NCI-H1092 treated with DMSO at 0.1 percent for 48 hours (cell line): ENCODE data around the gene AKAP8.
"Not testable (repeated sequence)": the region's sequence is repeated elsewhere in the genome, so short reads cannot be mapped to it uniquely, and the experiment has no call there.

Experiments used
- DNase-seq: peaks from one replicate; lab custom pipeline; 2025; lab: John Stamatoyannopoulos, UW

AKAP8 gene

GRCh38 chr19:15379083-15379998 lies at the start of gene AKAP8:
Gene AKAP8, minus strand, starts transcription at chr19:15379787. Its CDS starts 56 bp downstream, at chr19:15379731.
- DNase-seq: peak; percentile 97

DNA sequence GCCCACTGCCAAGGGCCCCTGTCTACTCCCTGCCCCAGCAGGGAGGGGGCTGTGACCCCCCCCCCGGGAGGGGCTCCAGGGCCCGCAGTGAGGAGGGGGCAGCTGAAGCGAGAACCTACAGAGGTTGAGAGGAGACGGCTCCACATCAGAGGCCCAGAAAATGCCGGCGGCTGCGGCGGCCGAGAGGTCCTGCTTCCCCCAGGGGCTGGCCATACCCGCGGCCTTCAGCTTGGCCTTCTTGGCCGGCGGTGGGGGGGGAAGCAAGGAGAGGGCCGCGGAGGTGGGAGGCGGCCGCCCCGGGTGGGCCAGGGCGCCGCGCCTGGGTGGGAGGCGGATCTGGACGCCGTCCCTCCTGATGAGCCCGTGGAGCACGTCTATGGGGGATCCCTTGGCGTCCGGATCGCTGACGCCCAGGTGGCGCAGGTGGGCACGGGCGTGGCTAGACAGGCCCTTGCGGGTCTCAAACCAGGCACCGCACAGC lies 48.4 kb upstream of the AKAP8 start:
- no peak for DNase-seq

DNA sequence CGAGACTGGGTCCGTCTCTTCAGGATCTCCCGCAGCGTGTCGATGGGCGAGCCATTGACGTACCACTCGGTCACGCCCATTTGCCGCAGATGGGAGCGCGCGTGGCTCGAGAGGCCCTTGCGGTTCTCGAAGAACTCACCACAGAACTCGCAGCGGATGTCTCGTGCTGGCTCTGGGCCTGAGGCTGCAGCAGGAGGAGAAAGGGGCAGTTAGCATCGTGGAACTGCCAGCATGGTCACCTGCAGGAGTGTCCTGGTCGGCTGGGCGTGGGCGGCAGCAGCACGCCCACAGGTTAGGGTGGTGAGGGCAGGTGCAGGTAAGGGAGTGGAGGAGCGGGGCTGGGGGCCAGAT lies 47.7 kb upstream of the AKAP8 start:
- DNase-seq: no peak

- DNase-seq: no peak
Observed at GRCh38 chr19:15426485-15427349, 47.1 kb upstream of the AKAP8 start.

GRCh38 chr19:15425321-15425950 lies 45.8 kb upstream of the AKAP8 start:
- DNase-seq: no peak

GRCh38 chr19:15424692-15425272 lies 45.2 kb upstream of the AKAP8 start:
- no peak for DNase-seq

DNA sequence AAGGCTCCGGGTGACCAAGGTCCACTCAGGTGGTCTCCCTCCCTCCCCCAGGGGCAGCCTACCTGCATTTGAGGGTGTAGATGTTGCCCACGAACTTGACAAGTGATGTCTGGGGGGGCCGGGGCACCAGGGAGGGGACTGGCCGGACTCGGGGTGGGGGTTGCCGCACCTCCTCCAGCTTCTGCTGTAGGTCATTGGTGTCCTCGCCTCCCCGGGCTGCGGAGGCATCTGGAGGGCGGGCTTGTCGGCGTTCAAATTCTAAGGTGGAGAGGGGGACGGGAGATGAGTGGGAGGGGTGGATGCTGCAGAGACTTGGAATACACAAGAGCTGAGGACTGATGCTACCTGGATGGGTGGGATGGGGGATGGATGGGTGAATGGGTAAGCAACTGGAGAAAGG lies 44.5 kb upstream of the AKAP8 start:
- no peak for DNase-seq

DNA sequence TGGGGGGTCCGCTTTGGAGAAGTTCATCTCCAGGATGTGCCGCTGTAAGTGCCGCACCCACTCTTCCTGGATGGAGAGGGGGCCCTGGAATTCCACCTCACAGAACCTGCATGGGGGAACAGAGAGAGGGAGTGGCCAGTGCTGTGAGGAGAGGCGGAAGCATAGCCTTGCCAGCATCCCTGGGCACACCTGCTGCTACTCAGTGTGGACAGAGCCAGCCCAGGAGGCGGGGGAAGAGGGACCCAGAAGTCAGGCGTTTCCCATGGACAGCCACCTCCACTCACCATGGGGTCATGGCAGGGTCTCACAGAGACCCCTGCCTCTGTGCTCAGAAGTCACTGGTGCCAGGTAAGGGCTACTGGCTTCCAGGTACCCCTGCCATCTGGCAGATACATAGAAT lies 43.5 kb upstream of the AKAP8 start:
- DNase-seq: no peak

DNA sequence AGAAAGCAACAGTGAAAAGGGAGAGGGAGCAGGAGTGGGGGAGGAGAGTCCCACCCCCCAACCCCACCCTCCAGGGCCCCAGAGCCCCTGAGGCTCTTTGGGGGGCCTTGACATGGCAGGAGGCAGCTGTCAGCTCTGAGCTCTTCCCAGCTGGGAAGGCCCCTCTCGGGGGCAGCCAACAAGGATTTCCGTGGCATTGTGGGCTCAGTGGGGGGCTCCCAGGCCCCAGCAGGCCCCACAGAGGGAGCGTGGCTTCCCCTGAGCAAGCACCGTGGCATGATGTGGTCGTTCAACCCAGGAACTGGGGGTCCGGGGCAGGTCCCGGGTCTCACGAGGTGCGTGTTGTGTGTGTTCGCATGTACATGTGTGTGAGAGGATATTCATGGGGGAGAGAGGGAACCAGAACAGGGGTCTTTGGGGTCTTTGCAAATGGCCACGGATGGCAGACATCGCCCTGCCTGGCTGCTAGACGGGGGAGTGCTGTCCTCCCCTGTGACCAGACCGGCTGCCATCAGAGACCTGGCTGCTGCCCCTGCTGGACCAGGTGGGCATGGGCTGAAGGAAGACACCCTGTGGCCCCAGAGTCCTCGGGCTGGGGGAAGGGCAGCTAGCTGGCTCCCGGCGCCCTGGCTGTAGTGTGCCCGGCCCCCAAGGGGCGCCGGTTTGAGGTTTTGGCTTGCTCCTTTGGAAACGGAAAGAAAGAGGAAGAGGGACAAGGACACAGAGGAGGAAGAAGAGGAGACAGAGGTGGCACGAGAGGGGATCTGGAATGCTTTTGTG lies 42.9 kb upstream of the AKAP8 start:
- no peak for DNase-seq

- peak; percentile 95 for DNase-seq
Observed at GRCh38 chr19:15421721-15422260, 42.2 kb upstream of the AKAP8 start.

DNA sequence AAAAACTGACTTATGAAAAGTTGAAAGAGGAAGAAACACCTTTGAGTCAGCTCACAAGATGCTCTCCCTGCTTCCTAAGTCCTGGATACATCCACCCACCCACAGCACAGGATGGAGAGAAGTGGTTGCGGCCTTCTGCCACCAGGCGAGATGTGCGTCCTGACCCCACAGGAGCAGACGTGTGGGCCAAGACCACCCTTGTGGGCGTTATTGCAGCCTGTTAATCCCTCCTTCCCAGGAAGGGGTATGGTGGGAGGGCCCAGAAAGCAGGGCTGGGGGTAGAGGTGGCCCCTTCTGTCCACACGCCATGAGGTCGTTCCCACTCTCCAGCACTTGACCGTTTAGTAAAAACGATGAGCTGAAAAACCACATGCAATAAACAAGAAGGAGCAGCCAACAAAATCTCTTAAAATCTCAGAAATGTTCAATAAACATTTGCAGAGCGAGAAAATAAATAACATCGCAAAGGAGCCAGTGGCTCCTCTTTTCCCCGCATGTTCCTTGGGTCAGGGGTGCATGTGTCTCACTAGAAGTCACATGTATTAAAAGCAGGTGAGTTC lies 41.6 kb upstream of the AKAP8 start:
- no peak for DNase-seq

DNA sequence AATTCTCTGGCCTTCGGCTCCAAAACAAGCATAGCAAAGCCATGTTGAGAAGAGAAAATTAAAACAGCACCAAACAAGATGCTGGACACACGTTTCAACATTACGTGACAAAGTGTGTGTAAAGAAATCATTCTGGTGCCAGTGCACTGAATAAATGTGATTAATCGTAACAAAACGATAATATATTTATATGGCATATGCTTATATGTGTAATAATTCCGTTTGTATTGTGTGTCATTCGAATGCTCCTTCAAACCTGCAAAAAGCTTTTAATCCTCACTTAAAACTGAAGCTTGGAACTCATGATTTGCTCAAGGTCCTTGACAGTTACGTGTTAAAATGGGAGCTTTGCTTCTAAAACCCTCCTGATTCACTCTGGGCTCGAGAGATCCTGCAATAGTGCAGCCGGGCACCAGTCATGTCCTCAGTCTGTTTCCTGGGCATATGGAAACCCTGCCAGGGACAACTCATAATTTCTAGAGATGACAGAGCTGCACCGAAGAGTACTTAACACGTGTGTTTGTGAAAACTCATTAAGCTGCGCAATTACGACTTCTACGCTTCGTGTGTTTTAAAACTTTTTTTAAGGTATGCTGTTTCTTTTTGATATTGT lies 39.9 kb upstream of the AKAP8 start:
- DNase-seq: no peak

- peak; percentile 100 for DNase-seq
Observed at GRCh38 chr19:15418579-15419412, 39.2 kb upstream of the AKAP8 start, which contains the start of gene AKAP8L. Gene AKAP8L, minus strand, starts transcription at chr19:15418988. Its CDS starts 65 bp downstream, at chr19:15418923.

GRCh38 chr19:15418231-15418578 lies 38.6 kb upstream of the AKAP8 start:
- peak; percentile 62 for DNase-seq

GRCh38 chr19:15417699-15418098 lies 38.1 kb upstream of the AKAP8 start:
- DNase-seq: peak; percentile 17

DNA sequence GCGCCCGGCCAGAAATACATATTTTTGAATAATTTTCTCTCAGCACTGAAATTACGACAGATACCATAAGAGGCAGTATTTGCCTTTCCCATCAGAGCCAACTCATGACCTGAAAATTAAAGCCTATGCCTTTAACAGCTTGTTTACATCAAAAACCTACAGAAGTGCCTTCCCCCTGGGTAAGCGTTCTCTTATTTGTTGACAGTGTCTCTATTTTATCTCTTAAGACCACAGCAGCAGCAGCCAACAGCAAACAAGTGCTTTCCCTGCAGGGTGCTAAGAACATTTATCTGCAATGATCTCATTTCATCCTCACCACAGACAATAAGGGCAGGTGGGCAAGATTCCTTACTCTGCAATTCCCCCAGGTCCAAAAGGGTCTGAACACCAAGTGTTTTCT lies 33.2 kb upstream of the AKAP8 start:
- no peak for DNase-seq

DNA sequence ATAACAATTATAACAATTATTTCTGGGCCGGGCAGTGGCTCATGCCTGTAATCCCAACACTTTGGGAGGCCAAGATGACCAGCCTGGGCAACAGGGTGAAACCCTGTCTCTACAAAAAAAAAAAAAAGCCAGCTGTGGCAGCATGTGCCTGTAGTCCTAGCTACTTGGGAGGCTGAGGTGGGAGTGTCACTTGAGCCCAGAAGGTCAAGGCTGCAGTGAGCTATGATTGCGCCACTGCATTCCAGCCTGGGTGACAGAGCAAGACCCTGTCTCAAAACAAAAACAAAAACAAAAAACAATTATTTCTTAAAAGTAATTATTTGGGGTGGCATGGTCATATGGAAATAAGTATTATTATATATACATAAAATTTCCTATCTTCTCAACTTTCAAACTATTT lies 31.8 kb upstream of the AKAP8 start:
- not testable (repeated sequence) for DNase-seq

GRCh38 chr19:15404780-15405211 lies 25.2 kb upstream of the AKAP8 start:
- DNase-seq: no peak
